Effector memory CD4-positive, alpha-beta T cell (primary cell): ENCODE data around the gene RHOH.

Source experiments
- DNase-seq, 3 donors: peaks; one replicate each; pipeline ENCODE4 v3.0.0-alpha.2; 2020
- H3K27ac ChIP-seq: 2 replicates; pipeline ENCODE4 v1.7.0; 2013; ENCODE audit warnings: mild to moderate bottlenecking, low read length, moderate library complexity; ENCODE audit not compliant: insufficient read depth, poor library complexity, severe bottlenecking
- H3K27me3 ChIP-seq: replicated peaks from 2 replicates; pipeline ENCODE4 v1.7.0; 2013; ENCODE audit warnings: mild to moderate bottlenecking, low read length; ENCODE audit not compliant: insufficient read depth, control insufficient read depth, poor library complexity, severe bottlenecking
- H3K36me3 ChIP-seq: 2 replicates; pipeline ENCODE4 v1.7.0; 2013; ENCODE audit warnings: mild to moderate bottlenecking, low read length, moderate library complexity; ENCODE audit not compliant: control insufficient read depth, insufficient read depth
- H3K4me1 ChIP-seq: 2 replicates; pipeline ENCODE4 v1.7.0; 2013; ENCODE audit warnings: low read length, mild to moderate bottlenecking; ENCODE audit not compliant: control insufficient read depth, insufficient read depth, poor library complexity, severe bottlenecking
- H3K4me3 ChIP-seq: 2 replicates; pipeline ENCODE4 v1.7.0; 2013; ENCODE audit warnings: low read length, low read depth, mild to moderate bottlenecking; ENCODE audit not compliant: insufficient read depth, poor library complexity, severe bottlenecking
- H3K9me3 ChIP-seq: 2 replicates; pipeline ENCODE4 v1.7.0; 2013; ENCODE audit warnings: mild to moderate bottlenecking, low read length, moderate library complexity; ENCODE audit not compliant: control insufficient read depth

The RHOH gene

GRCh38 chr4:40232610-40233009, 35.8 kb downstream of the RHOH start:
- Histone ChIP-seq H3K27ac (peak overlapping the region; percentile 25), H3K9me3 (no peaks in the 10 kb centered on the region), H3K27me3 (no peaks in the 10 kb centered on the region), H3K4me3 (no peak overlapping the region), H3K4me1 (peaks cover 65% of the 10 kb centered on the region), H3K36me3 (peaks cover 4% of the 10 kb centered on the region)
- DNase-seq = no peak

GRCh38 chr4:40233227-40233626, 36.4 kb downstream of the RHOH start:
- Histone ChIP-seq H3K9me3 (no peaks in the 10 kb centered on the region), H3K36me3 (peaks cover 4% of the 10 kb centered on the region), H3K27ac (no peak overlapping the region), H3K27me3 (no peaks in the 10 kb centered on the region), H3K4me3 (no peak overlapping the region), H3K4me1 (peaks cover 71% of the 10 kb centered on the region)
- no peak for DNase-seq

GRCh38 chr4:40234519-40235039, 37.7 kb downstream of the RHOH start:
- Histone ChIP-seq H3K27me3 (no peaks in the 10 kb centered on the region), H3K9me3 (no peaks in the 10 kb centered on the region), H3K4me1 (peaks cover 61% of the 10 kb centered on the region), H3K36me3 (peaks cover 4% of the 10 kb centered on the region), H3K27ac (peak overlapping the region; percentile 55), H3K4me3 (no peak overlapping the region)
- DNase-seq = no peak

GRCh38 chr4:40238008-40238699, 41.3 kb downstream of the RHOH start:
- H3K4me3 ChIP-seq = peak overlapping the region; percentile 9
- H3K27ac ChIP-seq = peak overlapping the region; percentile 85
- peaks cover 13% of the 10 kb centered on the region for H3K36me3 ChIP-seq
- H3K27me3 ChIP-seq = no peaks in the 10 kb centered on the region
- peaks cover 61% of the 10 kb centered on the region for H3K4me1 ChIP-seq
- no peak for DNase-seq
- H3K9me3 ChIP-seq = no peaks in the 10 kb centered on the region

- peak overlapping the region; percentile 85 for H3K27ac ChIP-seq
- H3K4me3 ChIP-seq = peak overlapping the region; percentile 37
- peaks cover 20% of the 10 kb centered on the region for H3K36me3 ChIP-seq
- H3K9me3 ChIP-seq = no peaks in the 10 kb centered on the region
- peak; percentile 70 to 80 (median 79) for DNase-seq
- H3K4me1 ChIP-seq = peaks cover 65% of the 10 kb centered on the region
- H3K27me3 ChIP-seq = no peaks in the 10 kb centered on the region
These were observed 42.1 kb downstream of the RHOH start for GRCh38 chr4:40238700-40239548.

- Histone ChIP-seq H3K9me3 (no peaks in the 10 kb centered on the region), H3K4me3 (no peak overlapping the region), H3K27me3 (no peaks in the 10 kb centered on the region), H3K27ac (peak overlapping the region; percentile 85), H3K4me1 (peaks cover 64% of the 10 kb centered on the region), H3K36me3 (peaks cover 32% of the 10 kb centered on the region)
- no peak for DNase-seq
These were observed 43.3 kb downstream of the RHOH start for GRCh38 chr4:40240040-40240653.

- DNase-seq = no peak
- Histone ChIP-seq H3K27ac (peak overlapping the region; percentile 68), H3K27me3 (no peaks in the 10 kb centered on the region), H3K9me3 (no peaks in the 10 kb centered on the region), H3K4me1 (peaks cover 72% of the 10 kb centered on the region), H3K4me3 (no peak overlapping the region), H3K36me3 (peaks cover 33% of the 10 kb centered on the region)
These were observed 44.2 kb downstream of the RHOH start for GRCh38 chr4:40241026-40241425.

- Histone ChIP-seq H3K27ac (peak overlapping the region; percentile 68), H3K36me3 (peaks cover 33% of the 10 kb centered on the region), H3K9me3 (no peaks in the 10 kb centered on the region), H3K27me3 (no peaks in the 10 kb centered on the region), H3K4me3 (no peak overlapping the region), H3K4me1 (peaks cover 81% of the 10 kb centered on the region)
- DNase-seq = peak; percentile 45 to 54 (median 46)
These were observed 45.1 kb downstream of the RHOH start for GRCh38 chr4:40241941-40242340.

- Histone ChIP-seq H3K27ac (peak overlapping the region; percentile 68), H3K4me3 (no peak overlapping the region), H3K4me1 (peaks cover 79% of the 10 kb centered on the region), H3K9me3 (no peaks in the 10 kb centered on the region), H3K36me3 (peaks cover 33% of the 10 kb centered on the region), H3K27me3 (no peaks in the 10 kb centered on the region)
- no peak for DNase-seq
These were observed 46.6 kb downstream of the RHOH start for GRCh38 chr4:40243386-40243948.
